G401.6 (cell line): ENCODE data around the gene KLHL24.
"Not testable (repeated sequence)": the region's sequence is repeated elsewhere in the genome, so short reads cannot be mapped to it uniquely, and the experiment has no call there.

Experiments
- FAIRE-seq: peaks from 2 replicates; lab custom pipeline; 2012; peaks lifted over from hg19 to GRCh38; lab: Jason Lieb, UNC

Gene KLHL24, protein sequence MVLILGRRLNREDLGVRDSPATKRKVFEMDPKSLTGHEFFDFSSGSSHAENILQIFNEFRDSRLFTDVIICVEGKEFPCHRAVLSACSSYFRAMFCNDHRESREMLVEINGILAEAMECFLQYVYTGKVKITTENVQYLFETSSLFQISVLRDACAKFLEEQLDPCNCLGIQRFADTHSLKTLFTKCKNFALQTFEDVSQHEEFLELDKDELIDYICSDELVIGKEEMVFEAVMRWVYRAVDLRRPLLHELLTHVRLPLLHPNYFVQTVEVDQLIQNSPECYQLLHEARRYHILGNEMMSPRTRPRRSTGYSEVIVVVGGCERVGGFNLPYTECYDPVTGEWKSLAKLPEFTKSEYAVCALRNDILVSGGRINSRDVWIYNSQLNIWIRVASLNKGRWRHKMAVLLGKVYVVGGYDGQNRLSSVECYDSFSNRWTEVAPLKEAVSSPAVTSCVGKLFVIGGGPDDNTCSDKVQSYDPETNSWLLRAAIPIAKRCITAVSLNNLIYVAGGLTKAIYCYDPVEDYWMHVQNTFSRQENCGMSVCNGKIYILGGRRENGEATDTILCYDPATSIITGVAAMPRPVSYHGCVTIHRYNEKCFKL

GRCh38 chr3:183635431-183636220, at the start of gene KLHL24:
Gene KLHL24 (plus strand): TSS chr3:183635623. CDS start chr3:183650357, 14,734 bp downstream.
- FAIRE-seq = peak; percentile 30

GRCh38 chr3:183586477-183586876, 48.9 kb upstream of the KLHL24 start:
- no peak for FAIRE-seq

DNA sequence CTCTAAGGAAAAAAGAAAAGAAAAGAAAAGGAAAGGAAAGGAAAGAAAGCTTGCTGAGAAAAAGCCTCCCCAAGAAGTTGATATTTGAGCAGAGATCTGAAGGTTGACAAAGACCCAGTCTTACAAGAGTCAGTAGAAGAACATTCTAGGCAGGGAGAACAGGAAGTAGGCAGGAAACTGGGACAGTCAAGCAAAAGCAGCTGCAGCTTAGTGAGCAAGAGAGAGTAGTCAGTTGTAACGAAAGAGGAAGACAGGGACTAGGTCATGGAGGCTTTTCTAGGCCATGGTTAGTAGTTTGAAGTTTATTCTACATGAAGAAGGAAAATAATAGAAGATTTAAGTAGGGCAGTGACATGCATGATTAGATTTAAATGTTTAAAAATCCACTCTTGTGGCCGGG, 48.1 kb upstream of the KLHL24 start:
- no peak for FAIRE-seq

DNA sequence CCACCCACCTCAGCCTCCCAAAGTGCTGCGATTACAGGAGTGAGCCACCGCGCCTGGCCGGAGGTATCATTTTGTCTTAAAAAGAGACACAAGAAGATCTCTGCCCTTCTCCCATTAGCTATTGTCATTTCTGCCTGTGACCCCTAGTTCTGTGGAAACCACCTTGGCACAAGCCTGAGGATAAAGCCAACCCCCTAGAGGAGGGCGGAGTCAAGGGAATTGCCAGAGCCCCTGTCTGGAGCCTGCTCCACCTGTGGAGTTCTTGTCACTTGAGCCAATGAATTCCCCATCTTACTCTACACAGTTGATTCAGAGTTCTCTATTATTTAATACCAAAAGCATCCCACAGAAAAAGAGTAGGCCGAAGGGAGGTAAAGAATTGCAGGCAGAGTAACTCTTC, 45.0 kb upstream of the KLHL24 start:
- no peak for FAIRE-seq

- FAIRE-seq = no peak
Observed at GRCh38 chr3:183591881-183592521, 43.4 kb upstream of the KLHL24 start.

- FAIRE-seq = no peak
Observed at GRCh38 chr3:183592821-183593220, 42.6 kb upstream of the KLHL24 start.

GRCh38 chr3:183594636-183595035, 40.8 kb upstream of the KLHL24 start:
- FAIRE-seq = no peak

- FAIRE-seq = peak; percentile 34
Observed at GRCh38 chr3:183597959-183598358, 37.5 kb upstream of the KLHL24 start.

DNA sequence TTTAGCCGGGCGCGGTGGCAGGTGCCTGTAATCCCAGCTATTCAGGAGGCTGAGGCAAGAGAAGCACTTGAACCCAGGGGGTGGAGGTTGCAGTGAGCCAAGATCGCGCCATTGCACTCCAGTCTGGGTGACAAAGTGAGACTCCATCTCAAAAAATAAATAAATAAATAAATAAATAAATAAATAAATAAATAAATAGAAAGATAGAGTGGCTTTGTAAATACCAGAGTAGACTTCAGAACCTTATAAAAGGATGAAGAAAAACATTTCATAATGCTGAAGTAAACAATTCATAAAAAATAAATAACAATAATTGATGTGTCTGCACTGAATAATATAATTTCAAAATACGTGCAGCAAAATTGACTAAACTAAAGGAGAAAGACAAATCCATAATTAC, 24.1 kb upstream of the KLHL24 start:
- FAIRE-seq = not testable (repeated sequence)

DNA sequence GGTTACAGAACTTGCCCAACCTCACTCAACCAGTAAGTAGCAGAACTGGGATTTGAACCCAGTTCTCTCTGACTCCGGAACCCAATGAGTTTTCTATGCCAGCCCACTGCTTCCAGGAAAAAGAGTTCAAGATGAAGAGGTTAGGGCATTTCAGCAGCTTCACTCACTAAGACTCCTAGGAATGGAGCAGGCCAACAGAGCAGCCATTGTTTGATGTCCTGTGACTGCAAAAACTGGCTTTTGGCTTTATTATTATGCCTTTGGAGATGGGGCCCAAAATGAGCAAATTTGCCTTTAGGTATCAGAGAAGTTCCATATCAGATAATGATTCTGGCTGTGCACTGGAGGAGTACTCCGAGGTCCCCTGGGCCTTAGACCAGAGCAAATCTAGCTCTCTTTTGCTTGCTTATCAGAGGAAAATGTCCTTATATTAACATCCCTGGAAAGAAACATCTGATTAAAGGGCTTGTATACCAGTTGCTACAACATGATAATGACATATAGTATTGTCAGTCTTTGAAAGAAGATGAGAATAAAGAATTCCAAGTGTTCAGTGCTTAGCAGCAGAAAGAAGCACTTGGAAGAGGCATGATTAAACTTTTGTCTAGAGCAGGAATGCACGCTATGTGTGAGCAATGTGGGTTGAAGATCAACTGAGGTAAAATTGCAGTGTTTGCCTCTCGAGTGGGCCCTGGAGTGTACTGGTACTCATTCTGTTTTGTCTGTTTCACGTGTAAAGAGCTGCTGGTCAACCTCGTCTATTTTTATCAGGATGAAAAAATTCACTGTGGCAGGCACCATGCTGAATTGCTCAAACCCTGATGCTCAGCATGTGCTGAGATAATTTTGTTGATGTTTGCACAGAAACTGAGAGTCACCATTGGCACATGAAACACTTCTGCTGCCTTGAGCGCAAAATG, 21.8 kb upstream of the KLHL24 start:
- FAIRE-seq = no peak

- FAIRE-seq = no peak
Observed at GRCh38 chr3:183618542-183618941, 16.9 kb upstream of the KLHL24 start.

DNA sequence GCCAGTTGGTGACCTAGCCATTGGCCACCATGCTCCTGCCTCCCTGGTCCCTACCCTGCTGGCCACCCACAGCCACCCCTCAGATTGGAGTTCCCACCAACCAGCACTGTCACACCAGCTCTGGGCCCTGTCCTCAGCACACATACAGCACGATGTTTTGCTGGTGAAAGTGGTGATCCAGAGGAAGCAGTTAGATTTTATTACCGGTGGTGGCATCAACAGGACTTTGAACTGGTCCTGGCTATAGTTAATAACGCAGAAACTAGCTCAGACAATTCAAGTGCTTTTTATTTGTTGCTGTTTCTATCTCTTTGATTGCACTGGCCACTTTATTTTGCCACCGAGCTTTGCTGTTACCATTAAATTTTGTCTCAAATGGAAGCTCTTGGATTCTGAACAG, 16.4 kb upstream of the KLHL24 start:
- FAIRE-seq = no peak

DNA sequence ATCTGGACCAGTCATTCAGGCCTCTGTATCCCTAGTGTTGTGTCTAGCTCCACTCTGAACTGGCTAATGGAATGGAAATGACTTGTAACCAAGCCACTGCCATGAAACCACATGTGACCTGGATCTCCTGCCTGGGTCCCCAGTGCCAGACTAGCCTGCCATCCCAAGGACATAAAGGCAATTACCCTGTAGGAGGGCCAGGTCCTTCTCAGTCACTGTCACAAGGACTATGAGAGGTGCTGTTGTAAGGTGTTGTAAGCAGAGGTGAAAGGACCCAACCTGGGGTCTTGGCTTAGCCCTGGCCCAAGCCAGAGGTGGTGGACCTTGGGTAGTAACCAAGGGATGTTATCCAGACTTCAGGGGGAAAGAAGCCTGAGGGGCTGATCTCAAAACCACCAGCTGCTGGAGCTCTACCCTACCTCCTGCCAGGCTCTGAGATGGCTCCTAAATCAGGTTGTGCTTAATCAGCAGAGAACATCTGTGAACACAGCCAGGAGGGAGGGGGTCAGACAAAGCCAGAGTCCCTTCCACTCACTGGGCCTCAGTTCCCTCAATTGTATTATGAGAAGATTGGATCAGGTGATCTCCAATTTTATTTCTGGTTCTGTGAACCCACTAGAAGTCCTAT, 15.7 kb upstream of the KLHL24 start:
- FAIRE-seq = no peak

GRCh38 chr3:183620252-183620628, 15.2 kb upstream of the KLHL24 start:
- no peak for FAIRE-seq

DNA sequence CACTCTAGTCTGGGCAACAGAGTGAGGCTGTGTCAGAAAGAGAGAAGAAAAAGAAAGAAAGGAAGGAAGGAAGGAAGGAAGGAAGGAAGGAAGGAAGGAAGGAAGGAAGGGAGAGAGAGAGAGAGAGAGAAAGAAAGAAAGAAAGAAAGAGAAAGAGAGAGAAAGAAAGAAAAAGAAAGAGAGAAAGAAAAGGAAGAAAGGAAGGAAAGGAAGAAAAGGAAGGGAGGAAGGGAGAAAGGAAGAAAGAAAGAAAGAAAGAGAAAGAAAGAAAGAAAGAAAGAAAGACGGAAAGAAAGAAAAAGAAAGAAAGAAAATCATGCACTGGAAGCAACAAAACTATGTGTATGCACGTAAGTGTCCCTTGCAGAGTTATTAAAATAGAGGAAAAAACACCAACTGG, 12.9 kb upstream of the KLHL24 start:
- not testable (repeated sequence) for FAIRE-seq

DNA sequence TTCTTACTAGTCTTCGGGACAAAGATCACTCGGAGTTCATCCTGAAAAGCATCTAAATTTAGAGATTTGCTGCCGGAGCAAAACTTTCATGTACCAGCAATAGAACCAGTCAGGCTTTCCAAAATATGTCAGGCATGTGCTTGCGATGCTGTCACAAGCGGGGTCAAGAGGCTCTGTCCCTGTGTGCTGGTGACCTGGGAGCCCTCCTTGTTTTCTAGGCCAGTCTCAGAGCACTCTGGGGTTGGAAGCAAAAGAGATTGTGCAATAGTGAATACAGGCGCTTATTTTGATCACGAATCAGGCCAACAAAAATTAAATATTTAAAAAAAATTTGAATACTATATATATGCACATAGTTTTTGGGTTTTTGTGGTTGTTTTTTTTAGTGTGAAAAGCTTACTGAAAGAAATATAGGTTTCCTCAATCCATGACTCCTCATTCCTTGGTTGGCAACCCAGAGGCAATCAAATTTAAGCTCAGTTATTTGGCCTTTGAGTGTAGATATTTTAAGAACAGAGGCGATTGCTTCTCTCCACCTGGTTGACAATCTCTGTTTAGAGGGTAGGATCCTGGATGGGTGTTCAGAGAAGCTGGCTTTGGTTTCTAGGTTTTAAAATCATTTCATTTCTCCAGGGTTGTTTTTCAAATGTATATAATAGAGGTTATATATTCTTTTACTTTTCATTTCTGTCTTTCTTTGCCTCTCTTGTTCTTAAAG, 8.4 kb upstream of the KLHL24 start:
- no peak for FAIRE-seq

DNA sequence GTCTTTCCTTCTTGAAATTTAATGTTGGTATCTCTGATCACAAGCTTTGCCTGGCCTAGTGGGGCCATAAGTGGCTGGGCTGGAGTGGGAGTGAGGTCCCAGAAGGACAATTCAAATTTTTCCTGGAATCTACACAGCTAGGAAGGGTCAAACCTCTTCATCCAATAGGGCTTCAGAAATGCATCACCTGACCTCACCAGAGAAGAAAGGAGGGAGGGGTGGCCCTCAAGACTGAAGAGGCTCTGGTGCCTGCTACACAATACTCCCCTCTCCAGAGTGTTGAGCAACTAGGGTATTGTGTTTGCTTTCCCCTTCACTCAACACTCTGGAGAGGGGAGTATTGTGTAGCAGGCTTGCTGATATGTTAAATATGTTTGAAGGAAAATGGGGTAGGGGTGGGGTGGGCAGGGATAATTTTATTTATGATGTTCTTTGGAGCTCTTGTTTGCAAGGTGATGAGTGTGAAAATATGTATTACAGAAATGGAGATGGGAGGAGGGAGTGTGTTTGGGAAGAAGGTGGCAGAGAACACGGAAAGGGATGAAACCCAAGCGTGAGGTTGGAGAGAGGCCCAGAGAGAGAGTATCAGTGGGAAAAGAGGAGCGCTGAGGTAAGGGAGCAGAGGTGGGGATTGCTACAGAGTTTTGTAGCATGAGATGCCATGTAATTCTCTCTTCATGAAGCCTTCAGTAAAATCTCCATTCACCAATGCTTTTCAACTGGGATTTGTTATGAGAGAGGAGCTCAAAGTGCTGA, 5.7 kb upstream of the KLHL24 start:
- no peak for FAIRE-seq

GRCh38 chr3:183631715-183632114, 3.7 kb upstream of the KLHL24 start:
- FAIRE-seq = no peak

- not testable (repeated sequence) for FAIRE-seq
Observed at GRCh38 chr3:183632725-183633124, 2.7 kb upstream of the KLHL24 start.

- FAIRE-seq = no peak
Observed at GRCh38 chr3:183634707-183635106, 716 bp upstream of the KLHL24 start.
